Measurements from ENCODE around the gene ARFGEF3.
"Not testable (repeated sequence)": the region's sequence is repeated elsewhere in the genome, so short reads cannot be mapped to it uniquely, and the experiment has no call there.

ARFGEF3 gene

GRCh38 chr6:138278326-138278725 is 116.6 kb downstream of the ARFGEF3 start:
- no peak overlapping the region for H3K4me3 ChIP-seq (ENCODE audit: low read depth, low read length)
- TF ChIP-seq CTCF (IDR thresholded peaks at IDR 0.05; ENCODE audit: borderline replicate concordance, insufficient read depth, low read depth, low read length), result no peak

- no peak overlapping the region for H3K4me3 ChIP-seq (ENCODE audit: low read depth, low read length)
- no peak for TF ChIP-seq CTCF (IDR thresholded peaks at IDR 0.05; ENCODE audit: borderline replicate concordance, insufficient read depth, low read depth, low read length)
Measured at GRCh38 chr6:138285800-138286199, 124.1 kb downstream of the ARFGEF3 start.

GRCh38 chr6:138286698-138287097 is 125.0 kb downstream of the ARFGEF3 start:
- no peak for TF ChIP-seq CTCF (IDR thresholded peaks at IDR 0.05; ENCODE audit: borderline replicate concordance, insufficient read depth, low read depth, low read length)
- no peak overlapping the region for H3K4me3 ChIP-seq (ENCODE audit: low read depth, low read length)

- H3K4me3 ChIP-seq (ENCODE audit: low read depth, low read length), result no peak overlapping the region
- peak; percentile 81 for TF ChIP-seq CTCF (IDR thresholded peaks at IDR 0.05; ENCODE audit: borderline replicate concordance, insufficient read depth, low read depth, low read length)
Measured at GRCh38 chr6:138287144-138287955, 125.6 kb downstream of the ARFGEF3 start.

- H3K4me3 ChIP-seq (ENCODE audit: low read depth, low read length), result not testable (repeated sequence)
Measured at GRCh38 chr6:138288428-138289085, 126.8 kb downstream of the ARFGEF3 start.

GRCh38 chr6:138289739-138290138 is 128.0 kb downstream of the ARFGEF3 start:
- no peak overlapping the region for H3K4me3 ChIP-seq (ENCODE audit: low read depth, low read length)
- TF ChIP-seq CTCF (IDR thresholded peaks at IDR 0.05; ENCODE audit: borderline replicate concordance, insufficient read depth, low read depth, low read length), result peak; percentile 37; the same call in 1 of the 2 replicates

- no peak overlapping the region for H3K4me3 ChIP-seq (ENCODE audit: low read depth, low read length)
- TF ChIP-seq CTCF (IDR thresholded peaks at IDR 0.05; ENCODE audit: borderline replicate concordance, insufficient read depth, low read depth, low read length), result no peak
Measured at GRCh38 chr6:138290423-138290962, 128.8 kb downstream of the ARFGEF3 start.

Measured in GM12875 (cell line).